Astrocyte (in vitro differentiated cells and primary cell): Measurements from ENCODE around the gene RIT2. TPM values are rescaled to one million over a fixed set of nuclear protein-coding genes. Genes with fewer than 3 reads are reported as not detected.

Experiments used
- DNase-seq: peaks from one replicate; pipeline ENCODE4 v3.0.0-alpha.2; 2010; ENCODE audit warnings: low read depth
- FAIRE-seq: peaks from 2 replicates; lab custom pipeline; 2011; peaks lifted over from hg19 to GRCh38; lab: Jason Lieb, UNC
- H2AFZ ChIP-seq: 2 replicates; pipeline ENCODE4 v1.6.0; 2012; ENCODE audit warnings: low read depth, low read length, inconsistent platforms
- H3K27ac ChIP-seq: 2 replicates; pipeline ENCODE4 v1.5.1; 2011; ENCODE audit warnings: low read depth, low read length, inconsistent platforms
- H3K27me3 ChIP-seq: 2 replicates; pipeline ENCODE4 v1.6.0; 2011; ENCODE audit warnings: low read length, inconsistent platforms; ENCODE audit not compliant: insufficient read depth
- H3K36me3 ChIP-seq: 2 replicates; pipeline ENCODE4 v1.5.1; 2011; ENCODE audit warnings: low read length, inconsistent platforms; ENCODE audit not compliant: insufficient read depth
- H3K4me1 ChIP-seq: 2 replicates; pipeline ENCODE4 v1.5.1; 2011; ENCODE audit warnings: low read length, inconsistent platforms; ENCODE audit not compliant: insufficient read depth
- H3K4me2 ChIP-seq: 2 replicates; pipeline ENCODE4 v1.6.0; 2012; ENCODE audit warnings: low read length, inconsistent platforms
- H3K4me3 ChIP-seq: 2 replicates; pipeline ENCODE4 v1.5.1; 2011; ENCODE audit warnings: low read depth, mild to moderate bottlenecking, low read length, inconsistent platforms; ENCODE audit not compliant: insufficient read depth
- H3K79me2 ChIP-seq: 2 replicates; pipeline ENCODE4 v1.6.0; 2012; ENCODE audit warnings: mild to moderate bottlenecking, low read length, inconsistent platforms; ENCODE audit not compliant: insufficient read depth
- H3K9ac ChIP-seq: 2 replicates; pipeline ENCODE4 v1.6.0; 2012; ENCODE audit warnings: mild to moderate bottlenecking, low read length, inconsistent platforms
- H3K9me3 ChIP-seq: 2 replicates; pipeline ENCODE4 v1.5.1; 2012; ENCODE audit warnings: low read depth, mild to moderate bottlenecking, low read length, inconsistent platforms; ENCODE audit not compliant: insufficient read depth
- H4K20me1 ChIP-seq: 2 replicates; pipeline ENCODE4 v1.6.0; 2012; ENCODE audit warnings: low read length, inconsistent platforms; ENCODE audit not compliant: insufficient read depth
- H3K27ac Mint-ChIP-seq: one replicate; pipeline ENCODE4 v1.8.0; 2021; ENCODE audit warnings: mild to moderate bottlenecking, mixed read lengths; ENCODE audit not compliant: unreplicated experiment
- H3K27me3 Mint-ChIP-seq: one replicate; pipeline ENCODE4 v1.8.0; 2021; ENCODE audit warnings: low read depth, mixed read lengths; ENCODE audit not compliant: unreplicated experiment
- H3K36me3 Mint-ChIP-seq: one replicate; pipeline ENCODE4 v1.8.0; 2021; ENCODE audit warnings: low read depth, mixed read lengths; ENCODE audit not compliant: unreplicated experiment
- H3K4me1 Mint-ChIP-seq: one replicate; pipeline ENCODE4 v1.8.0; 2021; ENCODE audit warnings: low read depth, mixed read lengths; ENCODE audit not compliant: unreplicated experiment
- H3K4me3 Mint-ChIP-seq: one replicate; pipeline ENCODE4 v1.8.0; 2021; ENCODE audit warnings: mild to moderate bottlenecking, moderate library complexity, mixed read lengths; ENCODE audit not compliant: unreplicated experiment
- H3K9me3 Mint-ChIP-seq: one replicate; pipeline ENCODE4 v1.8.0; 2021; ENCODE audit warnings: mild to moderate bottlenecking, mixed read lengths; ENCODE audit not compliant: unreplicated experiment
- CTCF ChIP-seq: IDR thresholded peaks from 2 replicates; pipeline ENCODE4 v1.5.1; 2011; ENCODE audit warnings: low read depth, mild to moderate bottlenecking, inconsistent platforms, low read length, moderate library complexity; ENCODE audit not compliant: insufficient read depth
- EZH2 ChIP-seq: IDR thresholded peaks from 2 replicates; pipeline ENCODE4 v1.6.1; 2012; ENCODE audit warnings: mild to moderate bottlenecking, low read length, inconsistent platforms; ENCODE audit not compliant: insufficient read depth
- total RNA-seq: library from RNA; stranded (reverse); gene quantifications from 2 replicates; pipeline ENCODE4 v1.2.1, GENCODE V29; 2021

The RIT2 gene
- total RNA-seq, 1 donor from 2014 or later: not detected

DNA sequence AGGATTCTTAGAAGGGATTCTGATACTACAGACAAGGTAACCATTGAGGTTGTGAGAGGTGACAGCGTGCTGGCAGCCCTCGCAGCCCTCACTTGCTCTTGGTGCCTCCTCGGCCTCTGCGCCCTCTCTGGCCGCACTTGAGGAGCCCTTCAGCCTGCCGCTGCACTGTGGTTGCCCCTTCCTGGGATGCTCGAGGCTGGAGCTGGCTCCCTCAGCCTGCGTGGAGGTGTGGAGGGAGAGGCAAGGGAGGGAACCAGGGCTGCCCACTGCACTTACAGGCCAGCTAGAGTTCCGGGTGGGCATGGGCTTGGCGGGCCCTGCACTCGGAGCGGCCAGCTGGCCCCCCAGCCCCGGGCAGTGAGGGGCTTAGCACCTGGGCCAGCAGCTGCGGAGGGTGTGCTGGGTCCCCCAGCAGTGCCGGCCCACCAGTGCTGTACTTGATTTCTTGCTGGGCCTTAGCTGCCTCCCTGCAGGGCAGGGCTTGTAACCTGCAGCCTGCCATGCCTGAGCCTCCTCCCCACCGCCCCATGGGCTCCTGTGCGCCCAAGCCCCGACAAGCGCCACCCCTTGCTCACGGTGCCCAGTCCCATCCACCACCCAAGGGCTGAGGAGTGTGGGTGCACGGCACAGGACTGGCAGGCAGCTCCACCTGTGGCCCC is 23.9 kb upstream of the RIT2 start:
- H4K20me1 ChIP-seq: no peaks in the 10 kb centered on the region
- no peak for DNase-seq
- H2AFZ ChIP-seq: no peak overlapping the region
- H3K4me2 ChIP-seq: no peak overlapping the region
- H3K9me3 Mint-ChIP-seq: peaks cover 1% of the 10 kb centered on the region
- no peaks in the 10 kb centered on the region for H3K9me3 ChIP-seq
- no peak overlapping the region for H3K4me3 Mint-ChIP-seq
- H3K27me3 ChIP-seq: no peaks in the 10 kb centered on the region
- no peak for TF ChIP-seq CTCF
- TF ChIP-seq EZH2: no peak
- no peaks in the 10 kb centered on the region for H3K4me1 ChIP-seq
- H3K27ac Mint-ChIP-seq: no peak overlapping the region
- H3K4me1 Mint-ChIP-seq: no peaks in the 10 kb centered on the region
- no peak overlapping the region for H3K4me3 ChIP-seq
- no peaks in the 10 kb centered on the region for H3K36me3 Mint-ChIP-seq
- H3K27ac ChIP-seq: no peak overlapping the region
- H3K79me2 ChIP-seq: no peaks in the 10 kb centered on the region
- FAIRE-seq: no peak
- H3K36me3 ChIP-seq: no peaks in the 10 kb centered on the region
- H3K27me3 Mint-ChIP-seq: no peaks in the 10 kb centered on the region
- no peak overlapping the region for H3K9ac ChIP-seq

GRCh38 chr18:43134876-43135275 is 19.4 kb upstream of the RIT2 start:
- H3K27ac Mint-ChIP-seq: no peak overlapping the region
- no peak for FAIRE-seq

More at GRCh38 chr18:43134876-43135275, 19.4 kb upstream of the RIT2 start:
- Mint-ChIP-seq H3K27me3 (no peaks in the 10 kb centered on the region), H3K4me1 (no peaks in the 10 kb centered on the region), H3K4me3 (no peak overlapping the region), H3K36me3 (no peaks in the 10 kb centered on the region), H3K9me3 (peaks cover 1% of the 10 kb centered on the region)
- H3K36me3 ChIP-seq: no peaks in the 10 kb centered on the region
- H3K4me1 ChIP-seq: peaks cover 6% of the 10 kb centered on the region
- no peaks in the 10 kb centered on the region for H3K9me3 ChIP-seq
- H3K79me2 ChIP-seq: no peaks in the 10 kb centered on the region
- H2AFZ ChIP-seq: no peak overlapping the region
- no peak for DNase-seq
- TF ChIP-seq CTCF (no peak), EZH2 (no peak)
- no peak overlapping the region for H3K4me2 ChIP-seq
- H4K20me1 ChIP-seq: no peaks in the 10 kb centered on the region
- H3K9ac ChIP-seq: no peak overlapping the region
- no peak overlapping the region for H3K4me3 ChIP-seq
- no peak overlapping the region for H3K27ac ChIP-seq
- H3K27me3 ChIP-seq: no peaks in the 10 kb centered on the region
